ENCODE measurements around the gene CRB2. TPM values are rescaled to one million over a fixed set of nuclear protein-coding genes. Genes with fewer than 3 reads are reported as not detected.

CRB2 gene
- not detected in 2 replicates for total RNA-seq

DNA sequence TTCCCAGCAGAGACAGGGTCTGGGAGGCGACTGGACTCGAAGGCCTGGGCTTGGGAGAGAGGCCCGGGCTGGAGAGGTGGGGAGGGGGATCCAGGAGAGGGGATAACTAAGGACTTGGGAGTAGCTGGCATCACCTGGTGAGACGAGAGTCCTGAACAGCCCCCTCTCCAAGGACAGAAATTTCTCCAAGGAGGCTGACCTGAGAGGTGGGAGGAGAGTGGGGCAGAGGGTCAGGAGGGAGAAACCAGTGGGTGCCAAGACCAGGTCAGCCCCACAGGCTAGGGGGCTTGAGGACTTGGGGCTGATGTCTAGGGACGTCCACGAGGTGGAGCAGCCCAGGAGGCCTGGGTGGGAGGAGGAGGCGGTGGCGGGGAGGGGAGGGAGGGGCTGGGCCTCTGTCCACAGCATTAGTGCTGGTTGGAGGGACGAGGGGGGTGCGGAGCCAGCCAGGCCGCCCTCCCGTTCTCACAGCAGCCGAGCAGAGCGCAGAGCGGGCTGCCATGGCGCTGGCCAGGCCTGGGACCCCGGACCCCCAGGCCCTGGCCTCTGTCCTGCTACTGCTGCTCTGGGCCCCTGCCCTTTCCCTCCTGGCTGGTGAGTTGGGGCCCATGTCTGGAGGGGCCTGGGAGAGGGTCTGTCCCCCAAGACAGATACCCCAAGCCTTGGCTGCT is at the start of gene CRB2:
Gene CRB2, plus strand, starts transcription at position 437 of the 671 bp plus-strand sequence. Its CDS starts 64 bp downstream, at position 501.
- peaks cover 2% of the 10 kb centered on the region for H3K27me3 ChIP-seq (ENCODE audit: control insufficient read depth, insufficient read depth, low read length)
- DNase-seq (ENCODE audit: low read depth) (no peak), FAIRE-seq (no peak)
- no peaks in the 10 kb centered on the region for H3K36me3 ChIP-seq (ENCODE audit: control insufficient read depth, insufficient read depth, low read length)
- TF ChIP-seq, protein P1, sequence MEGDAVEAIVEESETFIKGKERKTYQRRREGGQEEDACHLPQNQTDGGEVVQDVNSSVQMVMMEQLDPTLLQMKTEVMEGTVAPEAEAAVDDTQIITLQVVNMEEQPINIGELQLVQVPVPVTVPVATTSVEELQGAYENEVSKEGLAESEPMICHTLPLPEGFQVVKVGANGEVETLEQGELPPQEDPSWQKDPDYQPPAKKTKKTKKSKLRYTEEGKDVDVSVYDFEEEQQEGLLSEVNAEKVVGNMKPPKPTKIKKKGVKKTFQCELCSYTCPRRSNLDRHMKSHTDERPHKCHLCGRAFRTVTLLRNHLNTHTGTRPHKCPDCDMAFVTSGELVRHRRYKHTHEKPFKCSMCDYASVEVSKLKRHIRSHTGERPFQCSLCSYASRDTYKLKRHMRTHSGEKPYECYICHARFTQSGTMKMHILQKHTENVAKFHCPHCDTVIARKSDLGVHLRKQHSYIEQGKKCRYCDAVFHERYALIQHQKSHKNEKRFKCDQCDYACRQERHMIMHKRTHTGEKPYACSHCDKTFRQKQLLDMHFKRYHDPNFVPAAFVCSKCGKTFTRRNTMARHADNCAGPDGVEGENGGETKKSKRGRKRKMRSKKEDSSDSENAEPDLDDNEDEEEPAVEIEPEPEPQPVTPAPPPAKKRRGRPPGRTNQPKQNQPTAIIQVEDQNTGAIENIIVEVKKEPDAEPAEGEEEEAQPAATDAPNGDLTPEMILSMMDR (IDR thresholded peaks at IDR 0.05; ENCODE audit: insufficient read depth, low read length, severe bottlenecking): no peak
- H3K4me3 ChIP-seq (ENCODE audit: low read depth, low read length): no peak within 1 kb of the TSS

DNA sequence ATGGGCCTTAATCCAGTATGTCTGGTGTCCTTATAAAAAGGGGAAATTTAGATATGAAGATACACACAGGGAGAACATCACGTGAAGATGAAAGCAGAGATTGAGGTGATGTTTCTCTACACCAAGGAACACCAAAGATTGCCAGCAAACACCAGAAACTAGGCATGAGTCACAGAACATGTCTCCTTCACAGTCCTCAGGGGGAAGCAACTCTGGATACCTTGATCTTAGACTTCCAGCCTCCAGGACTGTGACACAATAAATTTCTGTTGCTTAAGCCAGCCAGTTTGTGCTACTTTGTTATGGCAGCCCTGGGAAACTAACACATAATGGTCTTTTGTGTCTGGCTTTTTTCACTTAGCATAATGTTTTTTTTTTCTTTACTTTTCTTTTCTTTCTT is 46.4 kb upstream of the CRB2 start:
- no peaks in the 10 kb centered on the region for H3K36me3 ChIP-seq (ENCODE audit: control insufficient read depth, insufficient read depth, low read length)
- DNase-seq (ENCODE audit: low read depth) (peak; percentile 10), FAIRE-seq (no peak)
- H3K4me3 ChIP-seq (ENCODE audit: low read depth, low read length): no peak overlapping the region
- no peaks in the 10 kb centered on the region for H3K27me3 ChIP-seq (ENCODE audit: control insufficient read depth, insufficient read depth, low read length)
- TF ChIP-seq, protein P1 (IDR thresholded peaks at IDR 0.05; ENCODE audit: insufficient read depth, low read length, severe bottlenecking): no peak

DNA sequence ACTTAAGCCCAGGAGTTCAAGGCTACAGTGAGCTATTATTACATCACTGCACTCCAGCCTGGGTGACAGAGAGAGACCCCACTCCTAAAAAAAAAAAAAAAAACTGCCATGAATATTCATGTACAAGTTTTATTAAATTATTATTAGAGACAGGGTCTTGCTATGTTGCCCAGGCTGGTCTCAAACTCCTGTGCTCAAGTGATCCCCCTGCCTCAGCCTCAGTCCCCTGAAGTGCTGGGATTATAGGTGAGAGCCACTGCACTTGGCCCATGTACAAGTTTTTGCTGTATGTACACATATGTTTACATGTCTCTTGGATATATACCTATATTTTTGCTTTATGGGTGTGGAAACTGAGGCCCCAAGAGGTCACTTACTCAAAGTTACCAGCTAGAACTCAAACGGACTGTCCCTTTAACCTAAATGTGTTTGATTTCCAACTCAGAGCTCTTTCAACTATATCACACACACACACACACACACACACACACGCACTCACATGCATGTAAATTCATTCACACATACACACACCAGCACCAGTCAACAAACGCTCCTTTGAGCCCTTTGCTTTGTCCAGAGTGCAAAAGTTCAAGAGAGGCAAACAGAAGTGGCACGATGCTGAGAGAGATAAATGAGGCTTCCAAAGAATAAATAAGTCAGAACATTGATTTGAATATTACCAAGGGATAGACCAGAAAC is 45.3 kb upstream of the CRB2 start:
- no peaks in the 10 kb centered on the region for H3K36me3 ChIP-seq (ENCODE audit: control insufficient read depth, insufficient read depth, low read length)
- no peak for DNase-seq (ENCODE audit: low read depth)
- no peaks in the 10 kb centered on the region for H3K27me3 ChIP-seq (ENCODE audit: control insufficient read depth, insufficient read depth, low read length)
- no peak overlapping the region for H3K4me3 ChIP-seq (ENCODE audit: low read depth, low read length)
- FAIRE-seq: no peak
- TF ChIP-seq, protein P1 (IDR thresholded peaks at IDR 0.05; ENCODE audit: insufficient read depth, low read length, severe bottlenecking): no peak

DNA sequence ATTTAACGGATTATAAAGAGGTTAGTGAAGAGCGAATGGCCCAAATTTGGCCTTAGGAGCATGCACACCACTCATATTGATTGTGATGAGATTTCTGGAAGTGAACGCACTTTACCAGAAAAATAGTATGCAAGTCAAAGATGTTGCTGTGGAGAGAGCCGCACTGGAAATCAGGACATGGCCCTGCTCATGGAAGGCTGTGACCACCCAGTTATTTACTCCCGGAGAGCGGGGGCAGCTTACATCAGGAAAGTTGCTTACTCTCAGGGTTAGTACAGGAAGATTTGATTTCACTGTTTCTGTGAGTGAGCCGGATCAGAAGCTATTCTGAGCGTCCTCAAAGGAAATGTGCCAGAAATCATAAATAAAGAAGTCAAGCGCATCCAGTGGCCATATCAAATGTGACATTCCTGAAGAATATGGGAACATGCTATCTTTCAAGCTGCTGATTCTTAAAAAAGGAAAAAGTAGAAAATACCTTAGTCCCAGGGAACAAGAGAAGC is 44.7 kb upstream of the CRB2 start:
- no peak for FAIRE-seq

DNA sequence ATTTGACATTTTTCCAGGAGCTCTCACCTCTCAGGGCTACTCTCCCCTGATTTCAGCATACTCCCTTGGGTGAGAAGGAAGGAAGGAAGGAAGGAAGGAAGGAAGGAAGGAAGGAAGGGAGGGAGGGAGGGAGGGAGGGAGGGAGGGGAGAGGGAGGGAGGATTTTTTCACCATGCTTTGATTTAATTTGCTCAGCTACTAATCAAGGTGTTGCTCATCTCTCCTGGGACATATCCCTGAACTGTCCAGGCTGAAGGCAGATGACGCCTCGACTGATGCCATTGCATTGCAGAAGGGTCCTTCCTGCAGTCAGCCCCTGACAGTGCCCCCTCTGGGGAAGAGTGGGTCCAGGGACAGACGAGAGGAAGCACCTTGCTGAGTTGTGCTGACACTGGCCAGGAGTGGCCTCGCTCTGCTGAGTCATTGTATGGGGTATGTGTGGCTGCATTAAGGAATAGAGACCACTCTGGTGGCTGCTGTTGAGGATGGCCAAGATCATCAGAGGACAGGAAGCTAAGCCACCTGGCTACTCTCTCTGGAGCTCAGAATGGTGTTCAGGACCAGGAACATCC is 43.6 kb upstream of the CRB2 start:
- FAIRE-seq (no peak), DNase-seq (ENCODE audit: low read depth) (no peak)
- TF ChIP-seq, protein P1 (IDR thresholded peaks at IDR 0.05; ENCODE audit: insufficient read depth, low read length, severe bottlenecking): no peak
- Histone ChIP-seq H3K4me3 (ENCODE audit: low read depth, low read length) (no peak overlapping the region), H3K36me3 (ENCODE audit: control insufficient read depth, insufficient read depth, low read length) (no peaks in the 10 kb centered on the region), H3K27me3 (ENCODE audit: control insufficient read depth, insufficient read depth, low read length) (no peaks in the 10 kb centered on the region)

More for the DNA sequence above, 44.7 kb upstream of the CRB2 start:
- Histone ChIP-seq H3K4me3 (ENCODE audit: low read depth, low read length) (no peak overlapping the region), H3K36me3 (ENCODE audit: control insufficient read depth, insufficient read depth, low read length) (no peaks in the 10 kb centered on the region), H3K27me3 (ENCODE audit: control insufficient read depth, insufficient read depth, low read length) (no peaks in the 10 kb centered on the region)
- no peak for DNase-seq (ENCODE audit: low read depth)
- TF ChIP-seq, protein P1 (IDR thresholded peaks at IDR 0.05; ENCODE audit: insufficient read depth, low read length, severe bottlenecking): no peak
